Lung (tissue), 12 donors: ENCODE measurements around the gene HTR6. TPM values are rescaled to one million over a fixed set of nuclear protein-coding genes. Genes with fewer than 3 reads are reported as not detected.
"Not testable (repeated sequence)": the region's sequence is repeated elsewhere in the genome, so short reads cannot be mapped to it uniquely, and the experiment has no call there.

ENCODE experiments used
- ATAC-seq: fragments of 200-7000 bp; cut with Tn5 transposase; one replicate; pipeline ENCODE4 v1.9.1; 2020; ENCODE audit warnings: moderate number of reproducible peaks; ENCODE audit not compliant: insufficient read depth, low FRiP score
- DNase-seq, 3 donors: peaks; one replicate each; pipeline ENCODE4 v3.0.0-alpha.2; 2013 to 2017
- H3K27ac ChIP-seq, 2 donors: one replicate each; pipeline ENCODE4 v1.5.1; 2013; ENCODE audit warnings: mild to moderate bottlenecking in 2 of 2, moderate library complexity in 2 of 2, control low read depth in 1 of 2, inconsistent platforms in 1 of 2, low read depth in 1 of 2, low read length in 1 of 2
- H3K27me3 ChIP-seq, 3 donors: one replicate each; pipeline ENCODE4 v1.5.1; 2013; ENCODE audit warnings: low read length in 2 of 3; ENCODE audit not compliant: control insufficient read depth in 3 of 3, insufficient read depth in 3 of 3
- H3K36me3 ChIP-seq, 4 donors: one replicate each; pipeline ENCODE4 v1.5.1; 2013; ENCODE audit warnings: low read length in 4 of 4, mild to moderate bottlenecking in 1 of 4, moderate library complexity in 1 of 4; ENCODE audit not compliant: control insufficient read depth in 4 of 4, insufficient read depth in 4 of 4
- H3K4me1 ChIP-seq, 5 donors: one replicate each; pipeline ENCODE4 v1.5.1; 2013; ENCODE audit warnings: low read length in 5 of 5, mild to moderate bottlenecking in 2 of 5, moderate library complexity in 1 of 5; ENCODE audit not compliant: control insufficient read depth in 5 of 5, insufficient read depth in 5 of 5
- H3K4me3 ChIP-seq: one replicate; pipeline ENCODE4 v1.5.1; 2013; ENCODE audit warnings: mild to moderate bottlenecking, control low read depth, moderate library complexity
- H3K9ac ChIP-seq, 2 donors: one replicate each; pipeline ENCODE4 v1.5.1; 2013; ENCODE audit warnings: low read length in 2 of 2, control low read depth in 1 of 2; ENCODE audit not compliant: insufficient read depth in 1 of 2
- H3K9me3 ChIP-seq, 4 donors: one replicate each; pipeline ENCODE4 v1.5.1; 2013; ENCODE audit warnings: low read length in 3 of 4, mild to moderate bottlenecking in 1 of 4, moderate library complexity in 1 of 4; ENCODE audit not compliant: control insufficient read depth in 4 of 4, insufficient read depth in 3 of 4
- WGBS, 2 donors: extraction: QIAGEN DNeasy Blood & Tissue Kit; methylation state at CpG; one replicate each; pipeline ENCODE4 v1.1.7; 2013; 5-methylcytosine and 5-hydroxymethylcytosine counted together
- polyA plus RNA-seq, 2 donors: library from polyadenylated mRNA; stranded (reverse); fragments of 200-250 nt; gene quantifications; one replicate each; pipeline ENCODE4 v1.2.1, GENCODE V29; 2013
- total RNA-seq, 2 donors: library from RNA; depleted of rRNA in 1 of 2; stranded (reverse); fragments of >200 nt in 1 of 2; gene quantifications; one replicate each; pipeline ENCODE4 v1.2.1, GENCODE V29; 2014 to 2021
- TF ChIP-seq, protein P1 (sequence below): IDR thresholded peaks from 2 replicates; pipeline ENCODE4 v1.5.1; 2012; ENCODE audit warnings: mild to moderate bottlenecking; ENCODE audit errors: control extremely low read depth, extremely low read depth
- donor health status: control.
- donor health status: control.
- donor health status: Bipolar disorder and iron deficiency.
- donor health status: healthy.
- donor health status: DM: yes; HTN: yes; CAD: no.

HTR6 gene
- total and polyA plus RNA-seq, 4 donors, result not detected

DNA sequence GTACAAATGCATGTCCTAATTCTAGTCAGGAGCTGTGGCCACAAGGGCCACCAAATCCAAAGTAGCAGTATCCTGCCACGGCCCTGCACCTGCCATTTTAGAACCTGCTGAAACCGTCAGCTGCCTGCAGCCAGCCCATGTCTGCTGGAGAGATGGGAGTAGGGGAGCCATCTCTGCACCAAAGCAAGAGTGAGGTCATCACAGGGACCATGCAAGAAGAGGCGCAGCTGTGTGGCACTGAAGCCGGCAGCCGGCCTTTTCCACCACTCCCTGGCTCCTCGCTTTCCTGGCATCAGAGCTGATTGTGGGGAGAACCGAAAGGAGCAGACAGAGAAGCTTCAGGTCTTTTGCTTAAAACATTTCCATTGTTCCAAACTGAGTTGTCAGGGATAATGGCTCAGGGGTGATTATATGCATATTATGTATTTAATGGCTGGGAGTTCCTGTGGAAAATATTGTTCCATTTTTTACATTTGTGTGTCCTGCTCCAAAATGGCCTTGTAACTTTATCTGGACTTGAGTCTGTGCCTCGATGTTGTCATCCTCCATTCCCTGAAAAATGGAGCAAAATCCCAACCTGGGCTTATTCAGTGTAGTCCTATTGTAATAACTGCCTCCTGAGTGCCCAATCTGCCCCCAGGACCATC, 39.3 kb upstream of the HTR6 start:
- no peaks in the 10 kb centered on the region for H3K27me3 ChIP-seq
- peaks cover 17 to 25% (median 24%) of the 10 kb centered on the region in 4 donors for H3K36me3 ChIP-seq
- H3K9me3 ChIP-seq, result no peaks in the 10 kb centered on the region
- WGBS, 2 donors, result 96 to 99% methylated on average over 8 of the region's 8 CpGs
- no peak overlapping the region for H3K27ac ChIP-seq
- H3K9ac ChIP-seq, result no peak overlapping the region
- no peak for ATAC-seq
- H3K4me1 ChIP-seq, result peaks cover 0 to 30% (median 15%) of the 10 kb centered on the region in 5 donors
- no peak overlapping the region for H3K4me3 ChIP-seq
- TF ChIP-seq, protein P1, sequence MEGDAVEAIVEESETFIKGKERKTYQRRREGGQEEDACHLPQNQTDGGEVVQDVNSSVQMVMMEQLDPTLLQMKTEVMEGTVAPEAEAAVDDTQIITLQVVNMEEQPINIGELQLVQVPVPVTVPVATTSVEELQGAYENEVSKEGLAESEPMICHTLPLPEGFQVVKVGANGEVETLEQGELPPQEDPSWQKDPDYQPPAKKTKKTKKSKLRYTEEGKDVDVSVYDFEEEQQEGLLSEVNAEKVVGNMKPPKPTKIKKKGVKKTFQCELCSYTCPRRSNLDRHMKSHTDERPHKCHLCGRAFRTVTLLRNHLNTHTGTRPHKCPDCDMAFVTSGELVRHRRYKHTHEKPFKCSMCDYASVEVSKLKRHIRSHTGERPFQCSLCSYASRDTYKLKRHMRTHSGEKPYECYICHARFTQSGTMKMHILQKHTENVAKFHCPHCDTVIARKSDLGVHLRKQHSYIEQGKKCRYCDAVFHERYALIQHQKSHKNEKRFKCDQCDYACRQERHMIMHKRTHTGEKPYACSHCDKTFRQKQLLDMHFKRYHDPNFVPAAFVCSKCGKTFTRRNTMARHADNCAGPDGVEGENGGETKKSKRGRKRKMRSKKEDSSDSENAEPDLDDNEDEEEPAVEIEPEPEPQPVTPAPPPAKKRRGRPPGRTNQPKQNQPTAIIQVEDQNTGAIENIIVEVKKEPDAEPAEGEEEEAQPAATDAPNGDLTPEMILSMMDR, result no peak
- DNase-seq, result no peak

DNA sequence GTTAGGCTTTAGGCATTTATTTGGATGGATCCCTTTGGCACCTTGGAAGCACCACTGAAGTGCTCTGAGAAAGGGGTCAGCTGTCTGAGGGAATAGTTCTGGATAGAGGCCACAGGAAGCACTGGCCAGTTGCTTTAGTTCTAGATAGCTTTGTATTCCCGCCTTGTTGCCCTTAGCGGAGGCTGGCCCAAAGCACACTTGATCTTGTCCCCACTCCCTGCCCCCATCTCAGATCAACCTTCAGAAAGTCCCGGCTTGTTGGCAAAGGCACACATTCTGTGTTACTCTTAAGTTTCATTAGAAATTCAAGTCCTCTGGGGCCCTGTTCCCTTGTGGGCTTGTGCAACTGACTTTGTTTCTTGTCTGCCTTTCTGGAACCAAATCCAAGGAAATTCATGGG, 35.8 kb upstream of the HTR6 start:
- H3K4me1 ChIP-seq, result peaks cover 0 to 21% (median 2%) of the 10 kb centered on the region in 5 donors
- no peak for ATAC-seq
- H3K9ac ChIP-seq, result no peak overlapping the region
- H3K4me3 ChIP-seq, result no peak overlapping the region
- H3K9me3 ChIP-seq, result no peaks in the 10 kb centered on the region
- WGBS, 2 donors, result 79 to 86% methylated on average over 3 of the region's 3 CpGs
- DNase-seq, result peak; percentile 67 to 80 (median 80)
- TF ChIP-seq, protein P1, result no peak
- peaks cover 17 to 25% (median 21%) of the 10 kb centered on the region in 4 donors for H3K36me3 ChIP-seq
- no peaks in the 10 kb centered on the region for H3K27me3 ChIP-seq
- H3K27ac ChIP-seq, result no peak overlapping the region

DNA sequence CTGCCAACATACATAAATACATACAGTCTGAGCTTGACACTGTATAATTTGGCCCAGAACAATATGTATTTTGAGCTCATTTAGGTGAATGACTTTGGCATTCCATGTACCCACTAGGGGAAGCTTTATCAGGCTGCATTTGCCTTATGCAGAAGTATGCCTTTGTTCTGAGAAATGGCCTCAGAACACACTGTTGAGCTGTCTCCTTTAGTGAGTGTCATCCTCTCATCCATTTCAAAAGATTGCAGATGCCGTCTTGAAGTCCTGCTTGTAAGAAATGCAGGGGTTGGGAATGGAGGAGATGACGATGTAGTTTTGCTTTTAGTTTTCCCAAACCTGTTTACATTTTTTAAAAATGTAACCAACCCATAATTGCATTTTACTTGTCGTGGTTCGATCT, 35.3 kb upstream of the HTR6 start:
- ATAC-seq (no peak), DNase-seq (no peak)
- Histone ChIP-seq H3K27ac (no peak overlapping the region), H3K4me3 (no peak overlapping the region), H3K27me3 (no peaks in the 10 kb centered on the region), H3K4me1 (peaks cover 0 to 21% (median 2%) of the 10 kb centered on the region in 5 donors), H3K36me3 (peaks cover 17 to 24% (median 21%) of the 10 kb centered on the region in 4 donors), H3K9me3 (no peaks in the 10 kb centered on the region), H3K9ac (no peak overlapping the region)
- WGBS, 2 donors, result 78 to 92% methylated on average over 4 of the region's 4 CpGs
- TF ChIP-seq, protein P1, result no peak

DNA sequence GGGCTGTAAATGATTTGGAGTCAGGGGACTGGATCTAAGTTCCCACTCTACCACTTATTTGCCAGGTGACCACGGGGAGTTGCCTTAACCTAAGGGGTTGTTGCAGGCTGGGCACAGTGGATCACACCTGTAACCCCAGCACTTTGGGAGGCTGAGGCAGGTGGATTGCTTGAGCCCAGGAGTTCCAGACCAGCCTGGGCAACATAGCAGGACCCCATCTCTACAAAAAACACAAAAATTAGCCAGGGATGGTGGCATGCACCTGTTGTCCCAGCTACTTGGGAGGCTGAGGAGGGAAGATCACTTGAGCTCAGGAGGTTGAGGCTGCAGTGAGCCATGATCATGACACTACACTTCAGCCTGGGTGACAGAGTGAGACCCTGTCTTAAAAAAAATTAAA, 34.5 kb upstream of the HTR6 start:
- not testable (repeated sequence) for H3K9me3 ChIP-seq, DNase-seq, H3K27ac ChIP-seq, ATAC-seq, H3K9ac ChIP-seq, H3K27me3 ChIP-seq, H3K4me3 ChIP-seq
- Histone ChIP-seq H3K4me1 (peaks cover 0 to 21% (median 2%) of the 10 kb centered on the region in 5 donors), H3K36me3 (peaks cover 12 to 19% (median 13%) of the 10 kb centered on the region in 4 donors)
- WGBS, 2 donors, result 100% methylated on average over 1 of the region's 1 CpG
